IMR-90 (cell line): ENCODE results near the gene ASPHD2. TPM values are rescaled to one million over a fixed set of nuclear protein-coding genes. Genes with fewer than 3 reads are reported as not detected.
A peak's percentile ranks its signal among the peaks of the same experiment; 100 is the strongest.

Experiments
- ATAC-seq: fragments of 200-7000 bp; cut with Tn5 transposase; 2 replicates; pipeline ENCODE4 v1.9.1; 2020; ENCODE audit warnings: low read depth, mild to moderate bottlenecking, moderate library complexity
- Bru-seq: library from RNA; stranded (reverse); fragments of 400-500 nt; gene quantifications from one replicate; lab custom pipeline; 2021; lab: Mats Ljungman, UMichigan
- BruChase-seq, 2 experiments: library from RNA; stranded (reverse); fragments of 400-500 nt; gene quantifications; one replicate each; lab custom pipeline; 2021; lab: Mats Ljungman, UMichigan
- BruUV-seq: library from RNA; stranded (reverse); fragments of 400-500 nt; replicated peaks from 2 replicates; lab custom pipeline; 2021; lab: Mats Ljungman, UMichigan
- CTCF ChIA-PET: fragments of 300-600 bp; formaldehyde crosslinking; extraction: SDS; loops from one replicate; lab custom pipeline; 2021; ENCODE audit warnings: antibody characterized with exemption; lab: Yijun Ruan, JAX
- POLR2A ChIA-PET: fragments of 300-600 bp; sonication (Branson Sonifier 250); formaldehyde crosslinking; loops from one replicate; lab custom pipeline; 2022; ENCODE audit warnings: antibody characterized with exemption; ENCODE audit not compliant: unreplicated experiment; lab: Charles Lee
- DNase-seq: peaks from one replicate; pipeline ENCODE4 v3.0.0; 2013
- H2AFZ ChIP-seq: replicated peaks from 2 replicates; pipeline ENCODE3; 2013; ENCODE audit warnings: low read length, mild to moderate bottlenecking; ENCODE audit not compliant: poor library complexity
- H2AK5ac ChIP-seq: 2 replicates; pipeline ENCODE4 v1.6.1; 2013; ENCODE audit warnings: low read depth, low read length, inconsistent platforms
- H2AK9ac ChIP-seq: replicated peaks from 2 replicates; pipeline ENCODE3; 2013; ENCODE audit warnings: mild to moderate bottlenecking, low read depth, low read length, moderate library complexity; ENCODE audit not compliant: poor library complexity
- H2BK120ac ChIP-seq: 2 replicates; pipeline ENCODE4 v1.6.1; 2013; ENCODE audit warnings: low read depth, low read length, inconsistent platforms
- H2BK15ac ChIP-seq: 3 replicates; pipeline ENCODE4 v1.6.1; 2013; ENCODE audit warnings: low read depth, low read length, inconsistent platforms
- H2BK20ac ChIP-seq: 2 replicates; pipeline ENCODE4 v1.6.1; 2013; ENCODE audit warnings: low read depth, mild to moderate bottlenecking, inconsistent platforms, low read length, moderate library complexity
- H2BK5ac ChIP-seq: 2 replicates; pipeline ENCODE4 v1.6.1; 2013; ENCODE audit warnings: mild to moderate bottlenecking, low read depth, low read length, inconsistent platforms; ENCODE audit not compliant: poor library complexity, severe bottlenecking
- H3K14ac ChIP-seq: replicated peaks from 2 replicates; pipeline ENCODE4 v1.6.1; 2013; ENCODE audit warnings: low read depth, low read length, inconsistent platforms
- H3K18ac ChIP-seq: 2 replicates; pipeline ENCODE4 v1.6.1; 2013; ENCODE audit warnings: low read depth, low read length, control low read depth
- H3K23ac ChIP-seq: 2 replicates; pipeline ENCODE4 v1.6.1; 2013; ENCODE audit warnings: low read depth, low read length, inconsistent platforms
- H3K27ac ChIP-seq: 2 replicates; pipeline ENCODE4 v1.5.1; 2013; ENCODE audit warnings: mild to moderate bottlenecking, control low read depth, low read length; ENCODE audit not compliant: insufficient read depth
- H3K27me3 ChIP-seq: 2 replicates; pipeline ENCODE4 v1.6.1; 2013; ENCODE audit warnings: low read length; ENCODE audit not compliant: control insufficient read depth, insufficient read depth
- H3K36me3 ChIP-seq: 2 replicates; pipeline ENCODE4 v1.6.1; 2013; ENCODE audit warnings: low read length, mixed read lengths; ENCODE audit not compliant: control insufficient read depth, insufficient read depth
- H3K4ac ChIP-seq: 2 replicates; pipeline ENCODE4 v1.6.1; 2013; ENCODE audit warnings: low read depth, low read length, inconsistent platforms
- H3K4me1 ChIP-seq: 2 replicates; pipeline ENCODE4 v1.6.1; 2013; ENCODE audit warnings: low read length, mixed read lengths; ENCODE audit not compliant: control insufficient read depth, insufficient read depth
- H3K4me2 ChIP-seq: 2 replicates; pipeline ENCODE4 v1.6.1; 2013; ENCODE audit warnings: low read depth, mild to moderate bottlenecking, control low read depth, low read length, moderate library complexity
- H3K4me3 ChIP-seq: 2 replicates; pipeline ENCODE4 v1.5.1; 2013; ENCODE audit warnings: low read depth, mild to moderate bottlenecking, control low read depth, low read length, moderate library complexity; ENCODE audit not compliant: insufficient read depth
- H3K56ac ChIP-seq: 2 replicates; pipeline ENCODE4 v1.6.1; 2013; ENCODE audit warnings: low read length, inconsistent platforms; ENCODE audit not compliant: insufficient read depth; ENCODE audit errors: extremely low read depth
- H3K79me1 ChIP-seq, 2 experiments: 2 replicates each; pipeline ENCODE4 v1.6.1; 2013; ENCODE audit warnings: low read length in 2 of 2, inconsistent platforms in 1 of 2, low read depth in 1 of 2
- H3K9ac ChIP-seq: 2 replicates; pipeline ENCODE4 v1.6.1; 2013; ENCODE audit warnings: low read depth, low read length, control low read depth
- H3K9me1 ChIP-seq: 2 replicates; pipeline ENCODE4 v1.6.1; 2013; ENCODE audit warnings: low read length, inconsistent platforms; ENCODE audit not compliant: insufficient read depth
- H3K9me3 ChIP-seq: 2 replicates; pipeline ENCODE4 v1.6.1; 2013; ENCODE audit warnings: low read length; ENCODE audit not compliant: control insufficient read depth, insufficient read depth
- H4K20me1 ChIP-seq: 2 replicates; pipeline ENCODE4 v1.6.1; 2013; ENCODE audit warnings: low read length, inconsistent platforms; ENCODE audit not compliant: insufficient read depth
- H4K5ac ChIP-seq: 2 replicates; pipeline ENCODE4 v1.6.1; 2013; ENCODE audit warnings: mild to moderate bottlenecking, low read depth, low read length, control low read depth
- H4K8ac ChIP-seq, 2 experiments: 2 replicates each; pipeline ENCODE4 v1.6.1; 2013; ENCODE audit warnings: low read depth in 2 of 2, low read length in 2 of 2, control low read depth in 1 of 2, inconsistent platforms in 1 of 2
- H4K91ac ChIP-seq: 2 replicates; pipeline ENCODE4 v1.6.1; 2013; ENCODE audit warnings: low read depth, low read length, inconsistent platforms; ENCODE audit not compliant: insufficient read depth
- CHD1 ChIP-seq: IDR thresholded peaks from 2 replicates; pipeline ENCODE4 v1.6.1; 2012; ENCODE audit warnings: low read depth, low read length, improper control_type of control experiment
- MAZ ChIP-seq: IDR thresholded peaks from 2 replicates; pipeline ENCODE4 v1.6.1; 2012; ENCODE audit warnings: low read depth, mild to moderate bottlenecking, low read length, improper control_type of control experiment, moderate library complexity, borderline replicate concordance
- WGBS, 2 experiments: methylation state at CpG; one replicate each; pipeline versions ENCODE4 v1.1.5 to v1.1.7; 2013; ENCODE audit warnings: missing lambda C conversion rate in 2 of 2; ENCODE audit not compliant: insufficient read length in 1 of 2; ENCODE audit errors: extremely low coverage in 2 of 2; 5-methylcytosine and 5-hydroxymethylcytosine counted together
- dilution Hi-C: fragments of 300-500 bp; cut with HindIII; formaldehyde crosslinking; loops from one replicate; pipeline ENCODE4 v1.14.3; 2018; ENCODE audit warnings: low sequenced_read_pairs; ENCODE audit not compliant: unreplicated experiment
- in situ Hi-C: fragments of 300-500 bp; cut with MboI; formaldehyde crosslinking; loops from 3 replicates; pipeline ENCODE4 v1.14.3; 2019; ENCODE audit warnings: low sequenced_read_pairs, inconsistent platforms, mixed read lengths
- intact Hi-C: fragments of 100-400 bp; cut with micrococcal nuclease; formaldehyde crosslinking; loops from 2 replicates; pipeline ENCODE4 v1.10.0; 2022
- long read RNA-seq: library from polyadenylated mRNA; unstranded; transcript quantifications from one replicate; pipeline ENCODE4 v2.0.0, GENCODE V29; 2021; ENCODE audit not compliant: unreplicated experiment
- polyA plus RNA-seq, 3 experiments: library from polyadenylated mRNA; depleted of rRNA; stranded (reverse); fragments of >200 nt; gene quantifications; 2 replicates each; pipeline ENCODE4 v1.2.3, GENCODE V29; 2012; ENCODE audit warnings: low replicate concordance in 1 of 3
- total RNA-seq: library from RNA; depleted of rRNA; stranded (reverse); fragments of >200 nt; gene quantifications from 2 replicates; pipeline ENCODE4 v1.2.3, GENCODE V29; 2012; rRNA removed

ASPHD2 gene, protein sequence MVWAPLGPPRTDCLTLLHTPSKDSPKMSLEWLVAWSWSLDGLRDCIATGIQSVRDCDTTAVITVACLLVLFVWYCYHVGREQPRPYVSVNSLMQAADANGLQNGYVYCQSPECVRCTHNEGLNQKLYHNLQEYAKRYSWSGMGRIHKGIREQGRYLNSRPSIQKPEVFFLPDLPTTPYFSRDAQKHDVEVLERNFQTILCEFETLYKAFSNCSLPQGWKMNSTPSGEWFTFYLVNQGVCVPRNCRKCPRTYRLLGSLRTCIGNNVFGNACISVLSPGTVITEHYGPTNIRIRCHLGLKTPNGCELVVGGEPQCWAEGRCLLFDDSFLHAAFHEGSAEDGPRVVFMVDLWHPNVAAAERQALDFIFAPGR
- total RNA-seq (1.1 and 1.3 TPM in 2 replicates), polyA plus RNA-seq (2012; rRNA removed) (1.3 and 1.4 TPM in 2 replicates), Bru-seq, nascent RNA (percentile 27 among the genes with signal in this experiment), BruChase-seq, experiment 1, labeled RNA remaining after a 6-hour chase (percentile 20 among the genes with signal in this experiment), BruChase-seq, experiment 2, labeled RNA remaining after a 2-hour chase (percentile 26 among the genes with signal in this experiment)
- 0.71 and 1.7 TPM in 2 replicates for polyA plus RNA-seq (2012; cell fraction: cytosol; rRNA removed)
- 0.63 and 1.0 TPM in 2 replicates for polyA plus RNA-seq (2012; cell fraction: nucleus; rRNA removed; ENCODE audit: low replicate concordance)
- long read RNA-seq: 0 reads

DNA sequence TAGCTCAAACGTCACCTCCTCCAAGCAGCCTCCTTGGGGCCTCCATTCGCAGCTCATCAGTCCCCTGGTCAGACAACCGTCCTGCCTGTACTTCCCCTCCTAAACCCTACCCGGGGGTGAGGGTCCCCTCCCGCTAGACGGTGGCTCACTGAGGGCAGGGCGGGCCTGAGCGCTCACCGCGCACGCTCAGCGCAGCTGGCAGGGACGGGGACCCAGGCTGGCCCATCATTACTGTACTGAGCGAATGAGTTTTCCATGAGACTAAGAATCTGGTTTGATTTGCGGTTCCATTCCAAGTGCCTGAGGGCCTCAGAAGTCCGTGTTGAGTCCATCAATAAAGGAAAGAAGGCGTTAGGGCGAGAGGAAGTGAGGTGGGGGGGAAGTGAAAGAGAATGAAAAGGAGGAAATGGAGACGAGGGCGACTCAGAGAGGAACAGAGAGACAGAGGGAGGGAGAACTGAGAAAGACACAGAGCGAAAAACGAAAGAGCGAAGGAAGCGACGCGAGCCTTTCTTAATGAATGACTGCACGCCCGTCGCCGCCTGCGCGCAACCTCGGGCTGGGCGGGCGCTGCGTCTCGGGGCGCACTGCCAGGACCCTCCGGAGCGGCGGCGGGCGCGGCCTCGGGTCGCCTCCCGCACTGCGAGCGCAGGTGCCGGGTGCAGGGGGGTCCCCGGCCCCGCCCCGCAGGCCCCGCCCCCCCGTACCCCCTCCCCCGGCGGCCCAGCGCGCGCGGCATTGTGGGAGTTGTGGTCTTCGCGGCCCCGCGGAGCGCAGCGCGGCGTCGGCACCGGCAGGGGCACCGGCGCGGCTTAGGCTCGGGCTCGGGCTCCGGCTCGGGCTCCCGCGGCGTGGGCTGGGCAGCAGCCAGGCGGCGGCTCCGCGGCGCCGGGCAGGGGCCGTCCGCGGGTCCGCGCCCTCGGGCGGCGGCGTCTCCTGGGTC is at the start of gene ASPHD2:
ASPHD2 (plus strand) TSS at position 746 of the 943 bp plus-strand sequence. CDS start 4,356 bp downstream, outside the sequence.
- POLR2A ChIA-PET: no interaction called here
- peak within 1 kb of the TSS; percentile 9 for H4K5ac ChIP-seq
- no peaks in the 10 kb centered on the region for H4K20me1 ChIP-seq
- peak within 1 kb of the TSS; percentile 24; the same call in 1 of the 2 replicates for H2BK120ac ChIP-seq
- no peak within 1 kb of the TSS for H2BK15ac ChIP-seq
- 0 out of 2 replicates have a peak, but pooled peaks cover 2% of the 10 kb centered on the region for H3K4me1 ChIP-seq
- DNase-seq (peak; percentile 51), ATAC-seq (peak; percentile 93)
- no TSS peak for BruUV-seq
- H4K8ac ChIP-seq: peak within 1 kb of the TSS; percentile 25 to 90; a peak in 3 of 4 replicates
- dilution Hi-C loops: no loop called here
- H3K36me3 ChIP-seq: no peaks in the 10 kb centered on the region
- in situ Hi-C loops: no loop called here
- peak within 1 kb of the TSS; percentile 28 for H2BK5ac ChIP-seq
- TF ChIP-seq CHD1 (no peak), MAZ (peak; percentile 7; the same call in 1 of the 2 replicates)
- no peaks in the 10 kb centered on the region for H3K9me3 ChIP-seq
- CTCF ChIA-PET: no interaction called here
- intact Hi-C loops: no loop called here
- 0 out of 2 replicates have a peak, but pooled peaks cover 6% of the 10 kb centered on the region for H3K9me1 ChIP-seq
- peak within 1 kb of the TSS; percentile 10; the same call in 1 of the 2 replicates for H4K91ac ChIP-seq
- no peak within 1 kb of the TSS for H2AK5ac ChIP-seq
- H2AK9ac ChIP-seq: peak within 1 kb of the TSS; percentile 87
- H3K9ac ChIP-seq: peak within 1 kb of the TSS; percentile 62
- peak within 1 kb of the TSS; percentile 10 for H3K18ac ChIP-seq
- H2BK20ac ChIP-seq: no peak within 1 kb of the TSS; the same call in 1 of the 2 replicates
- H3K14ac ChIP-seq: peak within 1 kb of the TSS; percentile 85
- peak within 1 kb of the TSS; percentile 80 for H3K23ac ChIP-seq
- peak within 1 kb of the TSS; percentile 55 for H3K4ac ChIP-seq
- peaks cover 19% of the 10 kb centered on the region for H3K27me3 ChIP-seq
- H3K4me3 ChIP-seq: peak within 1 kb of the TSS; percentile 72
- peak within 1 kb of the TSS; percentile 13 for H3K27ac ChIP-seq
- peak within 1 kb of the TSS; percentile 91 for H3K4me2 ChIP-seq
- 6% methylated on average over 13 of the region's 96 CpGs; no CpG with 5 or more reads in 1 of the 2 experiments for WGBS, 2 experiments
- H2AFZ ChIP-seq: peak within 1 kb of the TSS; percentile 94
- no peaks in the 10 kb centered on the region for H3K79me1 ChIP-seq
- H3K56ac ChIP-seq: peak within 1 kb of the TSS; percentile 42
